NCI-H345 treated with DMSO at 0.1 percent for 48 hours (cell line): ENCODE data around the gene LMO4.

Experiments used
- DNase-seq: peaks from one replicate; lab custom pipeline; 2025; ENCODE audit not compliant: unreplicated experiment; lab: John Stamatoyannopoulos, UW

Gene LMO4

GRCh38 chr1:87356591-87356990 lies 27.9 kb downstream of the LMO4 start:
- no peak for DNase-seq

GRCh38 chr1:87358219-87358618 lies 29.5 kb downstream of the LMO4 start:
- DNase-seq: no peak

GRCh38 chr1:87359586-87359985 lies 30.9 kb downstream of the LMO4 start:
- DNase-seq: no peak

- no peak for DNase-seq
Measured at GRCh38 chr1:87362063-87362833, 33.6 kb downstream of the LMO4 start.

GRCh38 chr1:87362834-87363426 lies 34.2 kb downstream of the LMO4 start:
- DNase-seq: no peak

- DNase-seq: no peak
Measured at GRCh38 chr1:87367549-87367948, 38.9 kb downstream of the LMO4 start.

GRCh38 chr1:87368907-87369306 lies 40.2 kb downstream of the LMO4 start:
- DNase-seq: no peak

GRCh38 chr1:87369736-87370478 lies 41.2 kb downstream of the LMO4 start:
- DNase-seq: no peak

GRCh38 chr1:87370544-87370943 lies 41.9 kb downstream of the LMO4 start:
- DNase-seq: no peak

GRCh38 chr1:87379306-87379705 lies 50.6 kb downstream of the LMO4 start:
- DNase-seq: no peak

GRCh38 chr1:87386217-87386790 lies 57.6 kb downstream of the LMO4 start:
- DNase-seq: no peak

- DNase-seq: no peak
Measured at GRCh38 chr1:87388411-87388810, 59.7 kb downstream of the LMO4 start.

- DNase-seq: no peak
Measured at GRCh38 chr1:87389011-87389410, 60.3 kb downstream of the LMO4 start.

GRCh38 chr1:87389546-87389945 lies 60.9 kb downstream of the LMO4 start:
- no peak for DNase-seq

GRCh38 chr1:87392248-87393192 lies 63.8 kb downstream of the LMO4 start:
- no peak for DNase-seq

- DNase-seq: no peak
Measured at GRCh38 chr1:87393445-87394085, 64.9 kb downstream of the LMO4 start.

- no peak for DNase-seq
Measured at GRCh38 chr1:87394513-87394912, 65.8 kb downstream of the LMO4 start.

- DNase-seq: no peak
Measured at GRCh38 chr1:87394982-87395381, 66.3 kb downstream of the LMO4 start.
